NCI-H1417 treated with DMSO at 0.1 percent for 48 hours (cell line): ENCODE data around the gene FBXO28.
"Not testable (repeated sequence)": the region's sequence is repeated elsewhere in the genome, so short reads cannot be mapped to it uniquely, and the experiment has no call there.

ENCODE experiments used
- DNase-seq: peaks from one replicate; lab custom pipeline; 2025; lab: John Stamatoyannopoulos, UW

Gene FBXO28, protein sequence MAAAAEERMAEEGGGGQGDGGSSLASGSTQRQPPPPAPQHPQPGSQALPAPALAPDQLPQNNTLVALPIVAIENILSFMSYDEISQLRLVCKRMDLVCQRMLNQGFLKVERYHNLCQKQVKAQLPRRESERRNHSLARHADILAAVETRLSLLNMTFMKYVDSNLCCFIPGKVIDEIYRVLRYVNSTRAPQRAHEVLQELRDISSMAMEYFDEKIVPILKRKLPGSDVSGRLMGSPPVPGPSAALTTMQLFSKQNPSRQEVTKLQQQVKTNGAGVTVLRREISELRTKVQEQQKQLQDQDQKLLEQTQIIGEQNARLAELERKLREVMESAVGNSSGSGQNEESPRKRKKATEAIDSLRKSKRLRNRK

DNA sequence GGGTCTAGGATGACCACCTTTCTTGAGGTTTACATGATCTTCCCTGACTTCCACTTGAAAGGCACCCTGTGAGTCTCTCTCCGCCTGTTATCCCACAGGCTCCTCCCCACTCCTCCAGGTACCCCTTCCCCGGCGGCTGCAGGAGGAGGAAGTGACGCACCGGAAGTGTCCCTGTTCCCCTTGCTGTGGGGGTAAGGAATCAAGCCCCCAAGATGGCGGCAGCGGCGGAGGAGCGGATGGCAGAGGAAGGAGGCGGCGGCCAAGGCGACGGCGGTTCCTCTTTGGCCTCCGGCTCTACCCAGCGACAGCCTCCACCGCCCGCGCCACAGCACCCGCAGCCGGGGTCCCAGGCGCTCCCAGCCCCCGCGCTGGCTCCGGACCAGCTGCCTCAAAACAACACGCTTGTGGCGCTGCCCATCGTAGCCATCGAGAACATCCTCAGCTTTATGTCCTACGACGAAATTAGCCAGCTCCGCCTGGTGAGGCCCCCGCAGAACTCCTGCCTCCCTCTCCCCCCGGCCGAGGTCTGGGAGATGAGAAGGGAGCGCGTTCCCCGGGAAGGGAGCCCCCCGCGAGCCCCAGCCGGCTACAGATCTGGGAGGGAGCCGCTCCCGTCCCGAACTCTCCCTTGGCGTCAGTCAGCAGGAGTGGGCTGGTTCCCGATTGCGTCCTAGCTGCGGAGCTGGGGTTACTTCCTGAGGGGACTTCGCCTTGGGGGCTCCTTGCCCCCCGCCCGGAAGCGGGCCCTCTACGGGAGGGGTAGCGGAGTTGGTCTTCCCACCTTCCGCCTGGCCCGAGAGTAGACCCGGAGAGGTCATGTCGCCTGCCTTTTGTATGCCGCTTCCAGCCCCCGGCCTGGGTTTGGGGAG, at the start of gene FBXO28:
Gene FBXO28 (plus strand): TSS at position 194 of the 869 bp plus-strand sequence. CDS start 19 bp downstream, at position 213.
- DNase-seq = peak; percentile 75

DNA sequence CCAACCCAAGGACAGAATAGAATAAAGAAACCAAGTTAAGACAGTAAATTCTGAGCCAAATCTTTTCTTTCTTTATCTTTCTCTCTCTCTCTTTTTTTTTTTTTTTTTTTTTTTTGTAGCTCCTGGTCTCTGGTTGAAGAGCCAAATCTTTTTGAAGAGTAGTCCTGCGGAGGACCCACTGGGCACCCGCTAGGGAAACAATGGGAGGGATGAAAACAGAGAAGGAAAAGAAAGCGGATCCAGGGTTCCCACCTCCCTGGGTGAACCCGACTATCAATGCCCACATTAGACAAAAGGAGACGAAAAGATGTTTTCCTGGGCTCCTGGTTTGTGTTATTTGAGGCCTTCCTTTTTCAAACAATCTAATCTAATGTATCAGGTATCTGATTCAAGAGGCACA, 49.8 kb upstream of the FBXO28 start:
- no peak for DNase-seq

DNA sequence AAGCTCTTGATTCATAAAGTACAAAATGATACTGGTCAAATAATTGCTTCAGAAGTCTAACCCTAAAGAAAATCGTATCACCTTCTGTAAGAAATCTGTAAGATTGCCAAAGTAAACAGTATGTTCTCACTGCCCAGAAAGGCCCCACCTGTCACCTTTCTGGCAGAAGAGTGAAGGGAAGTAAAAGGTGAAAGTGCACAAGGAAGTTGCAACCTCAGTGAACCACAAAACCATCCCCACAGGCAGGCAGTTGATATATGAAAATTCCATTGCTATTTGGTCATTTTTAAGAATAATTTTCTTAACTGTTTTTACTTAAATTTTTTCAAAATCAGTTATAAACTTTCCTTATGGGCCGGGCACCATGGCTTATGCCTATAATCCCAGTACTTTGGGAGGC, 48.5 kb upstream of the FBXO28 start:
- no peak for DNase-seq

DNA sequence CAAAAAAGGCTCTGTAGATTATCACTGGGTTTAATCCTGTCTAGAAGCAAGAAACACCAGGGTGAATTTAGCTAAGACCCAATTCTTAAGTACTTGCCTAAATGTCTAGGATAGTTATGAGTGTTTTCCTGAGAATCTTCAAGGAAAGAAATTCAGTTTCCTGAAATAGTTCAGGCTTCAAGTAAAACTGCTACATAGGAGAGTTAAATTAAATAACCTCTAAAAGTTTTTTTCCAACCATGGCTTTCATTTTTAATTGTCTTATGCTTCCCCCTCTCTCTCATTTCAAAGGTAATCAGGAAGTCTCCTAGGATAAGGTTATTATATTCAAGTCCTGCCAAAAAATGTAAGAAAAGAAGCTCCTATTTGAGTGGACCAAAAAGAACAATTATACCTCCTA, 46.7 kb upstream of the FBXO28 start:
- no peak for DNase-seq

DNA sequence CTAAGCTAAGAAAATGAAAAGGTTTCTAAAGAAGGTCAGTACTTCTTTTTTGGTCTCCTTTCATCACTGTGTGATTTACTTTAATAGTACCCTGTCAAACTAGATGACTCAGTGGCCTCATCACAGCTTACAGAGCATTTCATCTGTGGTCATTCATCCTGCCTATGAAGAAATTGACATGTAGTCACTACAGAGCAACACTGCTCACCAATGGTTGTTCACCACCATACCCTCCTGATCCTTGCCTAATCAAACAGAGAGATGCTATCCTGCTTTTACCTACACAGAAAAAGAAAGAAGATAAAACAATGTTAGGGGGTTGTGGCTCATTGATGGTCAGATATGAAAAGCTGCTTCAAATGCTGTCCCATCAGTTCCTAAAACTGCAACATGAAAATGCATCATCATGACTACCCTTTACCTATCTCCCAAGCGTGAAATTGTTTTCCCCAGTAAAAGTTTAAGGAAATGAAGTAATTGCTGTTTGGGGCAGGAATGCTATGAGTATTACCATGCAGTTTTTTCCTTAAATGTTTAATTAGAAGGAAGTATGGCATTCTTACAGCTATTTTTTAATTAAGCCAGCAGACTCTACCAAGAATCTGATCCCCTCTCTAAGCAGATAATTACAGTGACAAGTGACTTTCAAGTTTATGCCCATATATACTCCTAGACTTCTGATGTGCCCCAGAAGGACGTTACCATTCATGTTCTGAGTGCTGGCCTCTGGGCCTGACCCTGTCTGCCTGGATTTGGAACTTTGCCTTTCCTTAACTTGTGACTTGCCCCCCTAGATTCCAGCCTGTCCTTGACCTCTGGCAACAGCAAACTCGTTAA, 46.1 kb upstream of the FBXO28 start:
- DNase-seq = no peak

DNA sequence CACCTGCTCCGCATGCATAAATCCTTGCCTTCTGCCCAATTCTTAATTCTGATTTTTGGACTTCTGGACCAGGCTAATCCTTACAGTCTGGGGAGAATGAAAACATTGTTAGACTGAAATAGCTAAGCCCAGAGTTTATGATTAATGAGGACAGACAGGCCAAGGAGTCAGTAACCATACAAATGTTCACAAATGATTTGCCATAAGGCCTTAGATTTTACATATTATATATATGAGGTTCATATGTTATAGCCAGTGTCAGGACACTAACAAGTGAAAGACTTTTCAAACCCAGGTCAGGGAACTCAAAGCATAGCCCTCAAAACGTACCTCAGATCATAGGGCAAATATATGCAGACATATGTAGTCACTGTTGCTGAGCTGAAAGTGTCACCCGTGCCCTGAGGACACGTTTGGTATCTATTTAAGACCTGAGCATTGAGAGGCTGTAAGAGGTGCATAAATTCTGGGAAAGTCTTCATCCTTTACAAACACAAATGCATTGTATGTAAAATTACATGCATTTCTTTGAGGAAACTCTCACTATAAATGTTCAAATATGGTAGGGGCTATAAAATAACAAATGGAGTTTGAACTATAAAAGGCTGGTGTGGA, 45.3 kb upstream of the FBXO28 start:
- no peak for DNase-seq

DNA sequence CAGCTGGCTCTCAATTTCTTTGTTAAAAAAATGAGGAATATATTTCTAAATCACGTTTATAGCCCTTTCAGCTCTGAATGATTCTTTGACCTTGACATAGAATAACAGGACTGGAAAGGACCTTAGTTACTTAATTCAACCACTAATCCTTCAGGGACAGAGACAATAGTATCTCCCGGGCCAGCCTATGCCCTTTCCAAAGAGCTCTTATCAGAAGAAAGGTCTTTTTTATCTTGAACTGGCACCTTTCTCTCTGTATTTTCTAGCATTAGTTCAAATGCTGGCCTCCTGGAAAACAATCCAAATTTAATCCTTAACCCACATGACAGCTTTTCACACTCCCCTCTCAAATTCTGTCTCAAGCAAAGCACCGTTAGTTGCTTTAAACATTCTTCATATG, 44.8 kb upstream of the FBXO28 start:
- DNase-seq = no peak

DNA sequence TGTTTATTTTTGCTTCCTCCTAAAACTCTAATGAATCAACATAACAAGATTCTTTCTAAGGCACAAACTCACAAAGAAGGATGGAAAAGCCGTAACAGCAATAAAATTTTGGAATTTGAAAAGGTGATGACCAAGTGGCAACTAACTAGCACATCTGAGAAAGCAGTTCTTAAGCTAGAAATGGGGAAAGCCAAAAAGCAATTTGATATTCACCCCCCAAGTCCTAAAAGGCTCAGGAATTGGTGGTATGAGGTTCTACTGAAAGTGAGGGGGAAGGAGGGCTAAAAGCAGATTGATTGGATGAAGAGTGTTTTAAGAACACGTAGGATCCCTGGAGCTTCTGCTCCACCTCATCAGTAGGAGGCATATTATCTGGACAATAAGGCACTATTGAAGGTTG, 43.4 kb upstream of the FBXO28 start:
- DNase-seq = no peak

DNA sequence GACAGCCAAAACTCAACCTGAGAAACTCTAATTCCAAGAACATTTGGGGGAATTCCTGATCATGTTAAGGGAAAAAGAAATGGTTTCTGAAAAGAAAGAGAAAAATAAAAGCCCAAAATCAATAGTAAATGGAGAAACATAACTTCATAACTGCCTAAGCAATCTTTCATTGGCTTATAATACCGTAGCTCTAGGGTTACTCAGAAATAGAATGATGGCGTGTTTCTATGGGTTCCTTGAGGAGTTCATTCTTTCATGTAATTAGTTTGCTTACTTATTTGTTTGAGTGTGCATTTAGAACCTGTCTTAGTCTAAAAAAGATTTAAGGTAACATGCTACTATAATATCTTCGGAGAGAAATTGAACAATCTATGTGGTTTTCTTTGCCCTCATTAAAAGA, 37.5 kb upstream of the FBXO28 start:
- DNase-seq = no peak

DNA sequence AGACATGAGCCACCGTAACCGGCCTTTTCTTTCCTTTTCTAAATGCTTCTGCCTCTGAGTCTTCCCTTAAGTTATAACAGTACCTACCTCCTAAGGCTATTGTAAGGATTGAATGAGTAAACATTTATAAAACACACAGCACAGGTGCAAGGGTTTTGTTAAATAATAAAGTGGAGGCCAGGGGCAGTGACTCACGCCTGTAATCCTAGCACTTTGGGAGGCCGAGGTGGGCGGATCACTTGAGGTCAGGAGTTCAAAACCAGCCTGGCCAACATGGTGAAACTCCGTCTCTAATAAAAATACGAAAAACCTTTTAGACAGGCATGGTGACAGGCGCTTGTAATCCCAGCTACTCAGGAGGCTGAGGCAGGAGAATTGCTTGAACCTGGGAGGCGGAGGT, 34.3 kb upstream of the FBXO28 start:
- DNase-seq = not testable (repeated sequence)

DNA sequence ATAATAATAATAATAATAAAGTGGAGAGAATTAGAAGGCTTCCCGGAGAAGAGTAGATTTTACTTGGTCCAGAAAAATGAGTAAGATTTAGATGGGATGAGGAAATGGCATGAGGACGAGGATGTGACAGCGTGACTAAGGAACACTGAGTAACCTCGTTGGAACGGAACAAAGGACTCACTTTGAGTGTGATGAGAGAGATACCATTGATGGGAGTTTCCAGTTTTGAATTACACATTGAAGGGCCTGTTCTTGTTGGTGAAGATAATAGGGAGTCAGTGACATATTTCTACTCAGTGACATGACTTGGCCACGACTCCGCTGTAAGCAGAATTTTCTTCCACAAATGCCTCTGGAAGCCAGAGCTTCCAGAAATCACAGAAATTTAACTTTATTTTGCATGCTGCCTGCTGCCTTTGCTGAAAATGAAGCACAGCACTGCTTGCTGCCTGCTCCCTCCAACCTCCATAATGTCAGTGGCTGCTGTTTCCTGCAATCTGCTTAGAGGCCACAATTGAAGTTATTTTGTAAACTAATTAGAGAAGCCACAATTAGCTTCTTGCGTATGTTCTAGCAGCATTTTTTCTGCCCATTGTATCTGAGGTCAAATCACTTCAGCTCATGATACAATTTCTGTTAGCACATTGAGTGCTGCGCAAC, 33.7 kb upstream of the FBXO28 start:
- DNase-seq = no peak

DNA sequence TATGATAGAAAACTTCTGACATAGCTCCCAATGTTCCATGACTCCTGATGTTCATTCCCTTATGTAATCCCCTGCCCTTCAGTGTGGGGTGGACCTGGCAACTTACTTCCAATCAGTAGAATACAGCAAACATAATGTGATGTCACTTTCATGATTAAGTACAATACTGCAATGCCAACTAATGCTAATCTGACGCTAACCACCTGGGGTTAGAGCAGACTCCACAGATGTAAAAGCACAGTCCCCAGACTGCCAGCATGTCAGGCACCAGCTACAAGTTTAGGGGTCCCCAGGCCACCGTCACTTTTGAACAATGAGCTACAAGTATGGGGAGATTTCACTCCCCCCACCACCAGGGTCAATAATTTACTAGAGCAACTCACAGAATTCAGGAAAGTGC, 32.3 kb upstream of the FBXO28 start:
- DNase-seq = no peak

DNA sequence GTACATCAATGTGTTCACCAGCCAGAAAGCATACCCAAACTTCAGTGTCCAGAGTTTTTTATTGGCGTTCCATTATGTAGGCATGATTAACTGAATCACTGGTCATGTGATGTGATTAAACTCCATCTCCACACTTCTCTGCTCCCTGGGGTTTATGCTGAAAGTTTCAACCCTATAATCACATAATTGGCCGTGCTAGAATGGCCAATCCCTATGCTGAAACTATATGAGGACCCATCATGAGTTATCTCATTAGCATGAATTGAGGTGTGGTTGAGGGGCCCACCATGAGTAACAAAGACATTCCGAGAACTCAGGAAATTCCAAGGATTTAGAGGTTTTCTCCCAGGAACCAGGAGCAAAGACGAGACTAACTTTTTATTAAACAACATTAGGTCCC, 31.8 kb upstream of the FBXO28 start:
- DNase-seq = no peak

DNA sequence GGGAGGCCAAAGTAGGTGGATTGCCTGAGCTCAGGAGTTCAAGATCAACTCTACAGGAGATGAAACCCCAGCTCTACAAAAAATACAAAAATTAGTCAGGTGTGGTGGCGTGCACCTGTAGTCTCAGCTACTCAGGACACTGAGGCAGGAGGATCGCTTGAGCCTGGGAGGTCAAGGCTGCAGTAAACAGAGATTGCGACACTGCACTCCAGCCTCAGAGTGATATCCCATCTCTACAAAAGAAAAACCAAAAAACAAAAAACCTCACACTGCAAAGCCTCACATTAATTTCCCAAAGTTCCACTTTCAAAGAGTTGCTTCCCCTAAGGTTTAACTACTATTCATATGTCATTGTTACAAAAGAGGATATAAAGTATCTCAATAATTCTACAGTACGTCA, 29.0 kb upstream of the FBXO28 start:
- no peak for DNase-seq

DNA sequence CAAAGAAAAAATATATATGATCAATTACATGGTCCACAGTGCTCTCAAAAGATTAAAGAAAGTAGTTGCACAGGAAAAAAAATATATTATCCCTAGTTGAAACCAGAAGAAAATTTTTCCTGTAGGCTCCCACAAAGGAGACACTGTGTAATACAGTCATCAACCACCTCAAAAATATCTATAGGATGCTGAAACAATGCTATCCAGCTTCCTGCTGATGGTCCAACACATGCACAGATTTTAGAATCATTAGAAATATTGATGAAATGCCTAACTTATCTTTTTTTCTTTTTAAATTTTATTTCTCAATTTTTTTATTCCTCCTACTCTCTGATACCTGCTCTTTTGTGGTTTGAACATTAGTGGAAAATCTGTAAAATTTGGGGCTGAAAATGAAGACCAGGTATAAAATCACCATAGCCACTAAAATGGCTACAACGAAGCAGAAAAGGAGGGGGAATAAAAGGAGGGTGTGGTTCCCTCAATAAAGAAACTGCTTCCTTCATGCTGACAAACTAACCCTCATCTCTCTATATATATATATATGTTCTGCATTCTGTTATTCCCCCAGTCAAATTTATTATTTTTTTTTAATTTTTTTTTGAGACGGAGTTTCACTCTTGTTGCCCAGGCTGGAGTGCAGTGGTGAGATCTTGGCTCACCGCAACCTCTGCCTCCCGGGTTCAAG, 28.3 kb upstream of the FBXO28 start:
- DNase-seq = no peak

DNA sequence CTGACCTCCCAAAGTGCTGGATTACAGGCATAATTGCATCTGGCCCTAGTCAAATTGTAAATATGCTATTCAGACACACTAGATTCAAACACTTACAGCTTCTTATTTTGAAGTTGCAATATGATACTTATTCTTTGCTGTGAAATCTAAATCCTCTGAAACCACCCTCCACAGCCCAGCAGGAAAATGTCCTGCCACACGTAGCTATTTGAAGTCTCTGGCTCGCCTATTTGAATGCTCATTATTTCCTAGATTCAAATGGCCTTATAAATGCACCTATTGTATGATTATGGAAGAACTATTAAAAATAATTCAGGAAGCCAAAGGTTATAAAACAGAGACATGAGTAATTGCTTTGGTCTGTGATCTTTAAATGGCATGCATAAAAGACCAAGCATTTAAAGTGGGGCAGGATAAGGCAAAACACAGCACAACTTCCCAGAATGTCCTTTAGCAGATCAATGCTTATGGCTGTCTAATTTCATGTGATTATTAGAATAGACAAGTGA, 26.6 kb upstream of the FBXO28 start:
- no peak for DNase-seq

DNA sequence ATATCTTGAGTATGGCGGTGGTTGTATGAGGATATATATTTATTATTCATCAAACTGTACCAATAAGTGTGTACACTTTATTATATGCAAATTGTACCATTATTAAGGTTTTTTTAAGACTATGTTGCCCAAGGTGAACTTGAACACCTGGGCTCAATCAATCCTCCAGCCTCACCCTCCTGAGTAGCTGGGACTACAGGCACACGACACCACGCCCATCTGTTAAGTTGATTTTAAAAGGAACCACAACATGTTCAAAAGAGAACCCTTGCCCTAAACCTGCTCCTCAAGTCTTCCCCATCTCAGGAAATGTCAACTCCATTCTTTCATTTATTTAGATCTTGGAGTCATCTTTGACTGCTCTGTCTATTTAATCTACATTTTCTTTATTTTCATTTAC, 24.3 kb upstream of the FBXO28 start:
- DNase-seq = no peak

DNA sequence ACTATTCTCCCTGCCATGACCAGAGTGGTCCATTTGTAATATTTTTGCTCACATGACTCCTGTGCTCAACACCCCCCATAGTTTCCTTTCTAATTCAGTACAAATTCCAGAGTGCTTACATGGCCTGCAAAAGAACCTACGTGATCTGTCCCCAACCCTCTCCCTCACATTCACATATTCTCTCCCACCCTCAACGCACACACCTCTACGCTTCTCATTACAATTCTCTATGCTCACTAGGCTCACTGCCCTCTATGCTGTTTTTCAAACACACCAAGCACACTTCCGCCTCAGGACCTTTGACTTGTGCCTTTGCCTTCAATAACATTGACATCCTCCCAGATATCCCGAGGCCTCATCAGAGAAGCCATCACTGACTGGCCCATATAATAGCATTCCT, 23.8 kb upstream of the FBXO28 start:
- no peak for DNase-seq

DNA sequence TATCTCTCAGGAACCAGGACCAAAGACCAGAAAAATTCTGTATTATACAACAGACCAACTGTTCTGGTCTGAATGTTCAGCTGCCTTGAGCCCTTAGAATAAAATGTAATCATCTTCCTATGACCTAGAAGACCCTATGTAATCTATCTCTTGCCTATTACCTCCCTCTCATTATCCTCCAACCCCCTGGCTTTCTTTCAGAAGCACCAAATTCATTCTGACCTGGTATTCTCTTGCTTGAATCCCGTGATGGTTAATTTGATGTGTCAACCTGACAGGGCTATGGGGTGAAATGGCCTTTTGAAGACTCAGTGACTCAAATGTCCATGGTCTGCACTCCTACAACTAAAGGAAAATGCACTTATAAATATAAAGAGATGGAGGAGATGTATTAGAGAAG, 21.8 kb upstream of the FBXO28 start:
- DNase-seq = no peak

DNA sequence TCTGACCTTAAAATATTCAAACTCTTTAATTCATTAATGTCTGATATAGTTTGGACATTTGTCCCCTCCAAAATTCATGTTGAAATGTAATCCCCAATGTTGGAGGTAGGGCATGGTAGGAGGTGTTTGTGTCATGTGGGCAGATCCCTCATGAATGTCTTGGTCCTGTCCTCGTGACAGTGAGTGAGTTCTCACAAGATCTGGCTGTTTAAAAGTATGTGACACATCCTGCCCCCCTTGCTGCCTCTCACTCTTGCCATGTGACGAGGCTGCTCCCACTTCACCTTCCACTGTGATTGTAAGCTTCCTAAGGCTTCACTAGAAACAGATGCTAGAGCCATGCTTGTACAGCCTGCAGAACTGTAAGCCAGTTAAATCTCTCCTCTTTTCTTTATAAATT, 21.3 kb upstream of the FBXO28 start:
- DNase-seq = no peak

DNA sequence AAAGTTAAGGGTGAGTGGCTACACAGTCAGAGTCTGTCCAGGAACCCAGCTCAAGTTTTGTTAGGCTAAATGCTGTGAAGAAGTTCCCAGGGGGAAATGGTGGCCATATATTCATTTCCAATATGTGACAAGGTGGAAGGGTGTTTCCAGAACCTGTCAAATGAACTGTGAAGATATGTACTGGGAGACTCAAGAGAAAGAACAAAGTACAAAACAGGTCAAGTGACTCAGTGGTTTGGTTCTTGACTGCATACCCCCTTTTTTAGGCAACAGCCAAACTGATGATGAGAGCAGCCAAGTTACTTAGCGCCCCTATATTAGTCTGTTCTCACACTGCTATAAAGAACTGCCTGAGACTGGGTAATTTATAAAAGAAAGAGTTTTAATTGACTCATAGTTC, 18.6 kb upstream of the FBXO28 start:
- DNase-seq = no peak
